Measurements from ENCODE around the gene ANKFY1.

Gene ANKFY1, protein sequence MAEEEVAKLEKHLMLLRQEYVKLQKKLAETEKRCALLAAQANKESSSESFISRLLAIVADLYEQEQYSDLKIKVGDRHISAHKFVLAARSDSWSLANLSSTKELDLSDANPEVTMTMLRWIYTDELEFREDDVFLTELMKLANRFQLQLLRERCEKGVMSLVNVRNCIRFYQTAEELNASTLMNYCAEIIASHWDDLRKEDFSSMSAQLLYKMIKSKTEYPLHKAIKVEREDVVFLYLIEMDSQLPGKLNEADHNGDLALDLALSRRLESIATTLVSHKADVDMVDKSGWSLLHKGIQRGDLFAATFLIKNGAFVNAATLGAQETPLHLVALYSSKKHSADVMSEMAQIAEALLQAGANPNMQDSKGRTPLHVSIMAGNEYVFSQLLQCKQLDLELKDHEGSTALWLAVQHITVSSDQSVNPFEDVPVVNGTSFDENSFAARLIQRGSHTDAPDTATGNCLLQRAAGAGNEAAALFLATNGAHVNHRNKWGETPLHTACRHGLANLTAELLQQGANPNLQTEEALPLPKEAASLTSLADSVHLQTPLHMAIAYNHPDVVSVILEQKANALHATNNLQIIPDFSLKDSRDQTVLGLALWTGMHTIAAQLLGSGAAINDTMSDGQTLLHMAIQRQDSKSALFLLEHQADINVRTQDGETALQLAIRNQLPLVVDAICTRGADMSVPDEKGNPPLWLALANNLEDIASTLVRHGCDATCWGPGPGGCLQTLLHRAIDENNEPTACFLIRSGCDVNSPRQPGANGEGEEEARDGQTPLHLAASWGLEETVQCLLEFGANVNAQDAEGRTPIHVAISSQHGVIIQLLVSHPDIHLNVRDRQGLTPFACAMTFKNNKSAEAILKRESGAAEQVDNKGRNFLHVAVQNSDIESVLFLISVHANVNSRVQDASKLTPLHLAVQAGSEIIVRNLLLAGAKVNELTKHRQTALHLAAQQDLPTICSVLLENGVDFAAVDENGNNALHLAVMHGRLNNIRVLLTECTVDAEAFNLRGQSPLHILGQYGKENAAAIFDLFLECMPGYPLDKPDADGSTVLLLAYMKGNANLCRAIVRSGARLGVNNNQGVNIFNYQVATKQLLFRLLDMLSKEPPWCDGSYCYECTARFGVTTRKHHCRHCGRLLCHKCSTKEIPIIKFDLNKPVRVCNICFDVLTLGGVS

GRCh38 chr17:4263282-4264215, at the start of gene ANKFY1:
Gene ANKFY1 (minus strand): TSS chr17:4263979. CDS start chr17:4263941, 38 bp downstream.
- DNase-seq (ENCODE audit: low read depth in 2 of 2) = peak; percentile 95 to 98

DNA sequence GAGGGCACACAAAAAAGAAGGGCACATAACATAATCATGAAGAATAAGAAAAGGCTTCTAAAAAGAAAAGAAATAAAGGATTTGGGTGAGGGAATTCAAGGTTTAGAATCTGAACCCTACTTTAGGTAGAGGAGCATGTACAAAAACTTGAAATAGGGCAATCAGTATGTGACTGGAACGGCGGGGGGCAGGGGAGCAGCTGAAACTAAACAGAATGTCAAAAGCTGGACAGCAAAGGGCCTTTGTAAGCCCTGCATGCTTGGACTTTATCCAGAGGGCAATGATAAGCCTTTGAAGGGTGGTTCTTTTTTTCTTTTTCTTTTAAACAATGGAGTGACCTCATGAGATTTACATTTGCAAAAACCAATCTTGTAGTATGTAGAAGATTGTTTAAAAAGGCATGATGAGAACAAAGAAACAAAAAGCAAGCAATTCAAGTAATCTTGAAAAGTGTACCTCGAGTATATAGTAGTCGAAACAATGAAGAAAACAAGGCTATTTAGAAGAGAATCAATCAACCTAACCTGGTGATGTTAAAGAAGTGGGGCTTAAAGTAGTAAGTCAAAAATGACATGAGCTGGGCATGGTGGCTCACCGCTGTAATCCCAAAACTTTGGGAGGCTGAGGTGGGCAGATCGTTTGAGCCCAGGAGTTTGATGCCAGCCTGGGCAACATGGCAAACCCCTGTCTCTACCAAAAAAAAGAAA, 46.7 kb upstream of the ANKFY1 start:
- DNase-seq (ENCODE audit: low read depth in 2 of 2) = no peak

DNA sequence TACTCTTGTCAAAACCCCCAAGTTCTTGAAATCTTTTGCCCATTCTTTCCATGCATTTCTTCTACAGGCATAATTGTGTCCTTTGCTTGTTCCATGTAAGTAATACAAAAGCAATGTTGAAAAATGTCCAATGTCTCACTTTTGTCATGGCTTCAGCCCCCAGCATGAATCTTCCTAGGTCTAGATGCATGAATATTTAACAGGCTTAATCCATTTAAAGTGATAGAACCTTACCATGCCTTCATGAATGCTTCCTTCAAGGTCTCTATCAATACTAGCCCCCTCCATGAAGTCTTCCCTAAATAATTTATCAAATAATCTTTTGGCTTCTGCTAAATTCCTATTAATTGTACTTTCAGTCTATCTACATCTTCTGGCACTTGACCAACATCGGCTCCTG, 46.1 kb upstream of the ANKFY1 start:
- no peak for DNase-seq (ENCODE audit: low read depth in 2 of 2)

DNA sequence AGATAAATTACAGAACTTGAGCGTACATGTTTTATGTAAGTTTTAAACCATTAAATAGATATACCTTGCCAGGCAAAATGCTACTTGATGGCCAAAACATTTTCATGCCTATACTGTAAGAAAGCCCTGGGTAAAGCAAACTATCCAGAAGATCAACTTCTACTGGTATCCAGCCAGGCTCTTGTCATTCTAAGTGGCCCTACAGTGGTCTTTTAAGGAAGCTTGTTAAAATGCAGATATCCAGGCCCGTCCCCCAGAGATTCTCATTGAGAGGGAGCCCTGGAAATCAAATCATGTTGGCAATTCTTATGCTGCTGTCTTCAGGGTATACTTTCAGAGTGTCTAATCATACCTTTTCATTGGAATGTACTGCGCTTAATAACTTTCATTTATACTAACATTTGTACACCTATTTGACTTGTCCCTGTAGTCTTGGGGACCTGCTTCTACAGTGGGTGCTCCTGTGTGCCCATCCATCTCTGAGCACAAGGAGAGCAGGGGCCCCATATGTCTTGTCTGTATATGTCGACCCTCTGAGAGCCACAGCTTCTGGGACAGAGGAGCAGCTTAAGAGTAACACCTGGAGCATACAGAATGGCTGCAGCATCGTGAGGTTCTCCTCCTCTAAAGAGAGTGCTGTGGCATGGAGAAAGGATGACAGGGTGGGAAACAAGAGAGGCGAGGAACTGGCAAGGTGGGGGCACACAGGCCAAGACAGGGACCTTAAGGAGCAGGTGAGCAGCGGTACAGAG, 43.6 kb upstream of the ANKFY1 start:
- DNase-seq (ENCODE audit: low read depth in 2 of 2) = no peak

DNA sequence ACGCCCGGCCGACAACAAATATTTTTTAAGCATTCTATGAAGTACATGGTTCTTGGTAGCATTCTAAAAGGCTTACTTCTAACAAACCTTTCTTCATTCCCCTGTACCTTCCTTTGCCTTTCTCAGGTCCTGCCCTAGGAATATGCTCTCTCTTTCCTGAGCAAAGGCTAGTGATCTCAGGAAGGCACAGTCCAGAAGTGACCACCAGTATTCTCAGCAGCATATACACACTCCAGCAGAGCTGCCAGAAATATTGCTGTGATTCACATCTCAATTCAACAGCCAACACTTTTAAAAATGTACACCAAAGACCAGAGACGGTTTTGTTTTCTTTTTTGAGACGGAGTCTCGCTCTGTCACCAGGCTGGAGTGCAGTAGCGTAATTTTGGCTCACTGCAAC, 41.4 kb upstream of the ANKFY1 start:
- no peak for DNase-seq (ENCODE audit: low read depth in 2 of 2)

DNA sequence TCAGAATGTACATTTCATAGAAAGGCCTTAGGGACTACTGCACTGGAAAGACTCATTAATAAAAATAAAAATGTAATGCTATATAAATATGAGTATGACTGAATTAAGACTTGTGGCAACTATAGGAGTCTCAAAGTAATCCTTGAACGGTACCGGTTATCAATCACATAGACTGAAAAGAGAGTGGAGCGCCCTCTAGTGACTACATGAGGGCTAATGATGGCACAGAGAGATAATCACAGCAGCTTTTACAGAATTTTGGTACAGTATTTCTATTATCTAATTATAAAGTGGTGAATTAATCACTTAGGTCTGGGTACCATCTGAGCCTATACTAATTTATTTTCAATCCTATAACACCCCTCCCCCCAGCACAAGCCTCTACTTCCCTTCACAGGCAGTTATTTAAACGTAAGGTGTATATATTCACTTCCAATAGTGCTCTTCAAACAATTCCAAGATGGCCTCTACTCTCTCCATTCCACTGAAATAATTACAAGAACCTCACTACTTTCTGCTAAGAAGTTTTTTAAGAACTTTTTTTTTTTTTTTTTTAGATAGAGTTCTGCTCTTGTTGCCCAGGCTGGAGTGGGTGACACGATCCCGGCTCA, 40.7 kb upstream of the ANKFY1 start:
- DNase-seq (ENCODE audit: low read depth in 2 of 2) = peak; percentile 16 to 49

- DNase-seq (ENCODE audit: low read depth in 2 of 2) = no peak
These were observed 37.3 kb upstream of the ANKFY1 start for GRCh38 chr17:4301066-4301465.

GRCh38 chr17:4297351-4297750, 33.6 kb upstream of the ANKFY1 start:
- no peak for DNase-seq (ENCODE audit: low read depth in 2 of 2)

DNA sequence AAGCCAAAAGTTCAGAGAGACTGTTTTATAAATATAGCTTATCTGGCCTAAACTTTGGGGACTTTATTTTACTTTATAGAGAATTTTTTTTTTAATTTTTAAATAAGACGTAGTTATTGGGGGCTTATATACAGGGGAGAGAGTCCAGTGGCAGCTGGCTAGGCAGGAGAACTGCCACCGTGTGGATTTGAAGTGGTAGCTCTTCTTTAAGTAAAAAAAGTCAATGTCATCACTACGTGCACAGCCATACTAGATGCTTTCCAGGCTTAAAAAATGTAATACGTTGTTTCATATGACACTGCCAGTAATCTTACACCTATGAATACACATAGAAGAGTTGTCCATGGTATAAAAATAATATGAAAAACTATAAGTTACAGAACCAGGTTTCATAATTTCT, 31.9 kb upstream of the ANKFY1 start:
- no peak for DNase-seq (ENCODE audit: low read depth in 2 of 2)

GRCh38 chr17:4293572-4293971, 29.8 kb upstream of the ANKFY1 start:
- DNase-seq (ENCODE audit: low read depth in 2 of 2) = no peak

GRCh38 chr17:4287710-4288109, 23.9 kb upstream of the ANKFY1 start:
- no peak for DNase-seq (ENCODE audit: low read depth in 2 of 2)

DNA sequence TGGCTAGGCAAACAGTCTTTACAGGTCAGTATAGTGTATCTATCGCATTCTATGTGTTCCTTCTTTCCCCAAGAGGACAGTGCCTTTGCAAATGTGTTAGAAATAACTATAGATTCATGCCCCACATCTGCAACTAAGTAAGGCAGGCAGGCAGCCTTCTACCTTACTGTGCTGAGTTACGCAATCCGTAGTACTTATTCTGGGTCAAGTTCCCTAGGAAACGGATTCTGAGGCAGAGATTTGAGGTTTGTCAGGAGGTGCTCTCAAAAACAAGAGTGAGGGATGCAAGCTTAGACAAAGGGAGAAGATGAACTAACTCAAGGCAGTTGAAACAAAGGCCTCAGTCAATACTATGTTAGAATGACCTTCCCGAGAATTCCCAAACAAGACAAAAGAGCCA, 12.7 kb upstream of the ANKFY1 start:
- DNase-seq (ENCODE audit: low read depth in 2 of 2) = no peak

DNA sequence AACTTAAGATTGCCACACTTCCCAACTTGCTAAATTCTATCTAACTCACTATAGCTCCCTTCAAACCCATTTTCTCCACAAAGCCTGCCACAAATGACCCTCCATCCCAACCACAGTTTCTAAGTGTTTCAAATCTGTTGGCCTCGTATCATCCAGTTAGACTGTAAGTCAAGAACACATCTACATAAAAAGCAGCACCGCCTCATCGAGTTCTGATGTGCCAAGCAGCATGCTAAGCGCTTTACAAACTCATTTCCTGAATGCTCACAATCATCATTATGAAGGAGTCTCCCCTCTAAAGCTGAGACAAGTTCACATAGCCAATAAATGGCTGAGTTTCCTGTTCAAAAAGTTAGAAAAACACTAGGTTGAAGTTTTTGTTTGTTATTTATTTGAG, 9.2 kb upstream of the ANKFY1 start:
- no peak for DNase-seq (ENCODE audit: low read depth in 2 of 2)

- no peak for DNase-seq (ENCODE audit: low read depth in 2 of 2)
These were observed 8.6 kb upstream of the ANKFY1 start for GRCh38 chr17:4272213-4272971.

GRCh38 chr17:4270736-4271135, 7.0 kb upstream of the ANKFY1 start:
- DNase-seq (ENCODE audit: low read depth in 2 of 2) = no peak

DNA sequence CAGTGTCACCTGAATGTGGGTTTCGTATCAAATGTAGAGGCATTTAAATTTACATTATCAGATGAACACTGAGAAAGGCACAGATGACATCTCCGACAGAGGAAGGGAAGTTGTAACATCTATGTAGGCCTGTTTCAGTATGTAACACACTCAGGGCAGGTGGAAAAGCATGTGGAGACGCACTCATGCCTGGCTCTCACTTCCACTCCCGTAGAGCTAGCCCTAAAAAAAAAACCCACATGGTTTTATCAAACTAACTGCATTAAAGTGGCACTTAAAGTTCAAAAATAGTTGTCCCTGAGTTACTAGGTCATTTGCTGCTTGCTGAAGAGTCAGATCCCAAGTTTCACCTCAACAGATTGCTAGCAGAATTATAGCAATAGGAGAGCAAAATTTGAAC, 6.1 kb upstream of the ANKFY1 start:
- DNase-seq (ENCODE audit: low read depth in 2 of 2) = no peak

DNA sequence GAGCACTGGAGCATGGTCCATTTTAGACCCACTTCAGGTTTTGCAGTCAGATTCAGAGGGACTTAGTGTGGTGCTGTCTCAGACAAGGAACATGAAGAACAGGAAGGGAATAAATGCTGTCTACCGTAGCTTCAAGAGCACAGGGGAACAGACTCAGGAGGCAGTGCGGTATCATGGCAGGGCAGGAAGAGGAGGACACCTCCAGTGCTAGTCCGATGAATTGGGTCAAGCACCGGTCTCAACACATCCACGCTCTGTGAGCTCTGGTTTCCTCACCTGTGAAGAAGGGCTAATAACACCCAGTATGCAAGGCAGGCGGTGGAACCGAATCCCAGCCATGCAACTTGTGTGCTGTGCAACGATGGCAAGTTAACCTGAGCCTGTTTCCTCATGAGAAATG, 3.6 kb upstream of the ANKFY1 start:
- DNase-seq (ENCODE audit: low read depth in 2 of 2) = no peak

DNA sequence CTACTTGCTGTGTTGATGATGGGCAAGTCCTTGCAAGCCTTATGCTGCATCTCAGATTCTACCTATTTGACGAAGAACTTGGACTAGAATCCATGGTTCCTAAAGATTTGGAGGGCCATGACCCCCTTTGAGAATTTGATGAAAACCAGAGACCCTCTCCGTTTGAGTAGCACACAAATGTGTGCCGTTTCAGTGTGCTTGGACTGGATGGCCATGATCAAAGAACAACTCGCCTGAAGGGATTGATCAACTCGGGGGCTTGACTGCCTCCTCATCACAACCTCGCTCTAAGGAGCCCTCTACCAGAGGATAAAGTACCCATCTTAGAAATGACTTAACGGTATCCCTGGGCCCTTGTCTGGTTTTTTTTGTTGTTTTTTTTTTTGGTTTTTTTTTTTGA, 2.8 kb upstream of the ANKFY1 start:
- DNase-seq (ENCODE audit: low read depth in 2 of 2) = no peak

DNA sequence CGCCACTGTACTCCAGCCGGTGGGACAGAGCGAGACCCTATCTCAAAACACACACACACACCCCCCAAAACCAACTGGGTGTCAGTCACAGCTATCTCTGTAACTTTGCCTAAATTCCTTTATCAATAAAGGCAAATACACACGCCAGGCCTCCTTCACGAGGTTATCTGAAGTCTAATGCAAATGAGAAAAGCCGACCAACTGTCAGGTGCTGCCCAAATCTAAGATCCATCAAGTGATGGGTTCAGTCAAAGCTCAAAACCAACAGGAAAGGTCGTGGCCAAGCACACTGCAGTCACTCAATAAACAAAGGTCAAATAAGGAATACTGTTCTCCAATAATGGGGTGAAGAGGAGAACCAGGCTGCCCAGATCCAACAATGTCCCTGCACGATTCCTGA, 1.1 kb downstream of the ANKFY1 start:
- no peak for DNase-seq (ENCODE audit: low read depth in 2 of 2)

Measured in stimulated activated CD4-positive, alpha-beta T cell treated with anti-CD3 and anti-CD28 coated beads, Interleukin-15, amount 100 ng/mL, for 48 hours (primary cell).